Measurements from ENCODE around the gene TP53RK. TPM values are rescaled to one million over a fixed set of nuclear protein-coding genes. Genes with fewer than 3 reads are reported as not detected.

The TP53RK gene
- total and polyA plus RNA-seq, 2 donors from 2014 or later = 9.3 to 11.0 TPM

- FAIRE-seq = no peak
- intact Hi-C loops (cut with DNase I) = no loop called here
- TF ChIP-seq CTCF (IDR thresholded peaks at IDR 0.05; ENCODE audit: borderline replicate concordance, extremely low read depth, insufficient read depth) = no peak
Measured at GRCh38 chr20:46666306-46666705, 22.9 kb downstream of the TP53RK start.

GRCh38 chr20:46665602-46666001, 23.6 kb downstream of the TP53RK start:
- intact Hi-C loops (cut with DNase I) = no loop called here
- TF ChIP-seq CTCF (IDR thresholded peaks at IDR 0.05; ENCODE audit: borderline replicate concordance, extremely low read depth, insufficient read depth) = no peak
- no peaks in the 10 kb centered on the region for H3K36me3 ChIP-seq (ENCODE audit: control insufficient read depth in 2 of 3, insufficient read depth in 3 of 3, low read length in 3 of 3)
- no peak overlapping the region for H3K9ac ChIP-seq (ENCODE audit: low read length in 3 of 3)
- no peak for FAIRE-seq
- H3K27ac ChIP-seq (ENCODE audit: low read depth in 2 of 2, low read length in 2 of 2) = no peak overlapping the region
- no peaks in the 10 kb centered on the region for H3K27me3 ChIP-seq (ENCODE audit: control insufficient read depth, insufficient read depth, low read length)
- no peak overlapping the region for H3K4me3 ChIP-seq (ENCODE audit: low read length in 3 of 3)
- H3K9me3 ChIP-seq (ENCODE audit: control insufficient read depth in 2 of 3, insufficient read depth in 1 of 3, low read length in 3 of 3) = peaks cover 0 to 5% (median under 1%) of the 10 kb centered on the region in 3 donors
- no peaks in the 10 kb centered on the region for H3K4me1 ChIP-seq (ENCODE audit: control insufficient read depth in 2 of 3, insufficient read depth in 2 of 3, low read depth in 1 of 3, low read length in 3 of 3)
- DNase-seq = no peak

More at GRCh38 chr20:46666306-46666705, 22.9 kb downstream of the TP53RK start:
- Histone ChIP-seq H3K9ac (ENCODE audit: low read length in 3 of 3) (no peak overlapping the region), H3K27me3 (ENCODE audit: control insufficient read depth, insufficient read depth, low read length) (no peaks in the 10 kb centered on the region), H3K9me3 (ENCODE audit: control insufficient read depth in 2 of 3, insufficient read depth in 1 of 3, low read length in 3 of 3) (peaks cover 0 to 8% (median 5%) of the 10 kb centered on the region in 3 donors), H3K36me3 (ENCODE audit: control insufficient read depth in 2 of 3, insufficient read depth in 3 of 3, low read length in 3 of 3) (no peaks in the 10 kb centered on the region), H3K4me1 (ENCODE audit: control insufficient read depth in 2 of 3, insufficient read depth in 2 of 3, low read depth in 1 of 3, low read length in 3 of 3) (no peaks in the 10 kb centered on the region), H3K27ac (ENCODE audit: low read depth in 2 of 2, low read length in 2 of 2) (no peak overlapping the region), H3K4me3 (ENCODE audit: low read length in 3 of 3) (no peak overlapping the region)
- DNase-seq = no peak

- Histone ChIP-seq H3K4me3 (ENCODE audit: low read length in 3 of 3) (no peak overlapping the region), H3K36me3 (ENCODE audit: control insufficient read depth in 2 of 3, insufficient read depth in 3 of 3, low read length in 3 of 3) (no peaks in the 10 kb centered on the region), H3K9me3 (ENCODE audit: control insufficient read depth in 2 of 3, insufficient read depth in 1 of 3, low read length in 3 of 3) (no peaks in the 10 kb centered on the region), H3K4me1 (ENCODE audit: control insufficient read depth in 2 of 3, insufficient read depth in 2 of 3, low read depth in 1 of 3, low read length in 3 of 3) (no peaks in the 10 kb centered on the region), H3K9ac (ENCODE audit: low read length in 3 of 3) (no peak overlapping the region), H3K27ac (ENCODE audit: low read depth in 2 of 2, low read length in 2 of 2) (no peak overlapping the region), H3K27me3 (ENCODE audit: control insufficient read depth, insufficient read depth, low read length) (no peaks in the 10 kb centered on the region)
- FAIRE-seq = no peak
- intact Hi-C loops (cut with DNase I) = no loop called here
- no peak for DNase-seq
- TF ChIP-seq CTCF (IDR thresholded peaks at IDR 0.05; ENCODE audit: borderline replicate concordance, extremely low read depth, insufficient read depth) = no peak
Measured at GRCh38 chr20:46663531-46663930, 25.7 kb downstream of the TP53RK start.

- Histone ChIP-seq H3K9ac (ENCODE audit: low read length in 3 of 3) (no peak overlapping the region), H3K4me1 (ENCODE audit: control insufficient read depth in 2 of 3, insufficient read depth in 2 of 3, low read depth in 1 of 3, low read length in 3 of 3) (no peaks in the 10 kb centered on the region), H3K9me3 (ENCODE audit: control insufficient read depth in 2 of 3, insufficient read depth in 1 of 3, low read length in 3 of 3) (no peaks in the 10 kb centered on the region), H3K27me3 (ENCODE audit: control insufficient read depth, insufficient read depth, low read length) (no peaks in the 10 kb centered on the region), H3K4me3 (ENCODE audit: low read length in 3 of 3) (no peak overlapping the region), H3K36me3 (ENCODE audit: control insufficient read depth in 2 of 3, insufficient read depth in 3 of 3, low read length in 3 of 3) (no peaks in the 10 kb centered on the region), H3K27ac (ENCODE audit: low read depth in 2 of 2, low read length in 2 of 2) (no peak overlapping the region)
- intact Hi-C loops (cut with DNase I) = no loop called here
- FAIRE-seq (no peak), DNase-seq (no peak)
- TF ChIP-seq CTCF (IDR thresholded peaks at IDR 0.05; ENCODE audit: borderline replicate concordance, extremely low read depth, insufficient read depth) = no peak
Measured at GRCh38 chr20:46661659-46662058, 27.6 kb downstream of the TP53RK start.
